Uterus (tissue), 4 donors: ENCODE data around the gene ULK4. TPM values are rescaled to one million over a fixed set of nuclear protein-coding genes. Genes with fewer than 3 reads are reported as not detected.

Source experiments
- DNase-seq, 2 donors: peaks; one replicate each; pipeline ENCODE4 v3.0.0-alpha.2; 2019 to 2020
- H3K27ac ChIP-seq, 2 donors: fragments of 200-600 bp; sonication (generic); 1 replicate in 1 of 2; 2 replicates in 1 of 2; pipeline ENCODE4 v1.5.1; 2016 to 2018
- H3K27me3 ChIP-seq, 2 donors: fragments of 200-600 bp; sonication (generic); one replicate each; pipeline ENCODE4 v1.5.1; 2018 to 2019; ENCODE audit warnings: control low read depth in 1 of 2
- H3K36me3 ChIP-seq, 2 donors: fragments of 200-600 bp; sonication (generic); one replicate each; pipeline ENCODE4 v1.5.1; 2019; ENCODE audit warnings: control low read depth in 1 of 2
- H3K4me1 ChIP-seq, 2 donors: fragments of 200-600 bp; sonication (generic); one replicate each; pipeline ENCODE4 v1.5.1; 2018 to 2019; ENCODE audit warnings: control low read depth in 1 of 2
- H3K4me3 ChIP-seq, 2 donors: fragments of 200-600 bp; sonication (generic); 1 replicate in 1 of 2; 2 replicates in 1 of 2; pipeline ENCODE4 v1.5.1; 2018 to 2019; ENCODE audit warnings: mild to moderate bottlenecking in 1 of 2
- H3K9me3 ChIP-seq, 2 donors: fragments of 200-600 bp; sonication (generic); one replicate each; pipeline ENCODE4 v1.5.1; 2019; ENCODE audit warnings: control low read depth in 1 of 2
- POLR2A ChIP-seq, 2 donors: fragments of 450-650 bp; IDR thresholded peaks; one replicate each; pipeline ENCODE4 v1.6.1; 2016; ENCODE audit warnings: antibody characterized with exemption in 2 of 2, mild to moderate bottlenecking in 1 of 2, moderate library complexity in 1 of 2
- intact Hi-C: fragments of 100-400 bp; cut with DNase I; formaldehyde crosslinking; loops from one replicate; pipeline ENCODE4 v1.15.1; 2023; ENCODE audit warnings: low total_unique reads
- total RNA-seq, 4 donors: library from RNA; depleted of rRNA in 3 of 4; stranded (reverse); fragments of >200 nt in 3 of 4; gene quantifications; one replicate each; pipeline versions ENCODE4 v1.1.0 to v1.2.4, GENCODE V29; 2014 to 2023
- TF ChIP-seq, protein P1 (sequence below), 4 experiments: fragments of 200-600 bp in 2 of 4; fragments of 450-650 bp in 2 of 4; sonication (generic) in 2 of 4; IDR thresholded peaks; one replicate each; pipeline ENCODE4 v1.5.1; 2016 to 2019; ENCODE audit warnings: antibody characterized with exemption in 4 of 4, mild to moderate bottlenecking in 2 of 4, moderate library complexity in 1 of 4
- donor health status: DM: yes; HTN: yes; CAD: no.

Gene ULK4
- total RNA-seq, 4 donors from 2014 or later: 8.7 to 118 (median 26.1) TPM

DNA sequence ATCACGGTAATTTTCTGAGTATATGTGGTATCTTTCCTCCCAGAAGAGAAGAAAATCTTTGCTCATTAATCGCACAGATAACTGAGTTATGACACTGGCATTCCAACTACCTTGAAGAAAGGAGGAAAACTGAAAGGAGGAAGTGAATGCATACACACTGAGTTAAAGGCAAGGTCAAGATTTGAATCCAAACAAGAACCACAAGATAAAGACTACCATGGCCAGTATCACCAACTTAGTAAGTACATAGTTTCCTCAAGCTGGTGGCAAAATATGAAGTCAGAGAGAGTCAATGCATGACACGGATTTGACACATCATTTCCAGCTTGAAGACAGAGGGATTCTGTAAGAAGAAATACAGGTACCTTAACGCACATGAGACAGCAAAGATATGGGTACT lies 287.5 kb downstream of the ULK4 start:
- no peak overlapping the region for H3K27ac ChIP-seq
- no peak for DNase-seq
- TF ChIP-seq, protein P1, sequence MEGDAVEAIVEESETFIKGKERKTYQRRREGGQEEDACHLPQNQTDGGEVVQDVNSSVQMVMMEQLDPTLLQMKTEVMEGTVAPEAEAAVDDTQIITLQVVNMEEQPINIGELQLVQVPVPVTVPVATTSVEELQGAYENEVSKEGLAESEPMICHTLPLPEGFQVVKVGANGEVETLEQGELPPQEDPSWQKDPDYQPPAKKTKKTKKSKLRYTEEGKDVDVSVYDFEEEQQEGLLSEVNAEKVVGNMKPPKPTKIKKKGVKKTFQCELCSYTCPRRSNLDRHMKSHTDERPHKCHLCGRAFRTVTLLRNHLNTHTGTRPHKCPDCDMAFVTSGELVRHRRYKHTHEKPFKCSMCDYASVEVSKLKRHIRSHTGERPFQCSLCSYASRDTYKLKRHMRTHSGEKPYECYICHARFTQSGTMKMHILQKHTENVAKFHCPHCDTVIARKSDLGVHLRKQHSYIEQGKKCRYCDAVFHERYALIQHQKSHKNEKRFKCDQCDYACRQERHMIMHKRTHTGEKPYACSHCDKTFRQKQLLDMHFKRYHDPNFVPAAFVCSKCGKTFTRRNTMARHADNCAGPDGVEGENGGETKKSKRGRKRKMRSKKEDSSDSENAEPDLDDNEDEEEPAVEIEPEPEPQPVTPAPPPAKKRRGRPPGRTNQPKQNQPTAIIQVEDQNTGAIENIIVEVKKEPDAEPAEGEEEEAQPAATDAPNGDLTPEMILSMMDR (IDR thresholded peaks at IDR 0.05): no peak
- TF ChIP-seq POLR2A (IDR thresholded peaks at IDR 0.05): no peak
- no peaks in the 10 kb centered on the region for H3K27me3 ChIP-seq
- H3K36me3 ChIP-seq: no peaks in the 10 kb centered on the region
- H3K4me3 ChIP-seq: no peak overlapping the region
- intact Hi-C loops: no loop called here
- no peaks in the 10 kb centered on the region for H3K4me1 ChIP-seq
- H3K9me3 ChIP-seq: peaks cover 0 to 4% of the 10 kb centered on the region in 2 donors

DNA sequence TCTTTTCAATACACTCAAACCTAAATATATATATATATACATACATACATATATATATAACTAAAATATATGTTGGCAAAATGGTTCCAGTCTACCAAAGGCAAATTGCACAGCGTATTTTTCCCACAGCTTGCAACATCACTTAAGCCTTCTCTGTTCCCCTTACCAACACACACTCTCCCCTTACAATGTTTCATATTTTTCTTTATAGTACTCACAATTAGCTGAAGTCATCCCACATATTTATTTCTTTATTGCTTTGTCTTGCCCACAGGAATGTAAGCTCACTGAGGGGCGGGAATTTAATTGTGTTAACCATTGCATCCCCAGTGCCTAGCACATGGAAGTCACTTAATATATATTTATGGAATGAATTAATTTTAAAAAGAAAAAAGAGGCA lies 288.3 kb downstream of the ULK4 start:
- no peak for TF ChIP-seq POLR2A (IDR thresholded peaks at IDR 0.05)
- TF ChIP-seq, protein P1 (IDR thresholded peaks at IDR 0.05): no peak
- Histone ChIP-seq H3K4me3 (no peak overlapping the region), H3K27me3 (no peaks in the 10 kb centered on the region), H3K4me1 (no peaks in the 10 kb centered on the region), H3K9me3 (peaks cover 0 to 4% of the 10 kb centered on the region in 2 donors), H3K36me3 (no peaks in the 10 kb centered on the region), H3K27ac (no peak overlapping the region)
- intact Hi-C loops: no loop called here
- no peak for DNase-seq

DNA sequence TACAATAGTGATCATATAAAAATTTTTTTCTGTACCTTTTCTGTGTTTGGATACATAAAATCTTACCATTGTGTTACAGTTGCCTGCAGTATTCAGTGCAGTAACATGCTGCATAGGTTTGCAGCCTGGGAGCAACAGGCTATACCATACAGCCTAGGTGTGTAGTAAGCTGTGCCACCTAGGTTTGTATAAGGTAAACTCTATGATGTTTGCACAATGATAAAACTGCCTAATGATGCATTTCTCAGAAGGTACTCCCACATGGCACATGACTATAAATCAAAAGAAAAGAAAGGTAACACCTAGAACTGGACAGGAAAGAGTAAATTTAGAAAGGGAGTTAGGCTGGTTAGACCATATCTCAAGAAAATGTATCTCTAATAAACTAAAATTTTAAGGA lies 293.5 kb downstream of the ULK4 start:
- Histone ChIP-seq H3K4me1 (no peaks in the 10 kb centered on the region), H3K27me3 (no peaks in the 10 kb centered on the region), H3K36me3 (no peaks in the 10 kb centered on the region), H3K27ac (no peak overlapping the region), H3K9me3 (peaks cover 0 to 4% of the 10 kb centered on the region in 2 donors), H3K4me3 (no peak overlapping the region)
- TF ChIP-seq, protein P1 (IDR thresholded peaks at IDR 0.05): no peak
- no peak for TF ChIP-seq POLR2A (IDR thresholded peaks at IDR 0.05)
- DNase-seq: no peak
- intact Hi-C loops: no loop called here

DNA sequence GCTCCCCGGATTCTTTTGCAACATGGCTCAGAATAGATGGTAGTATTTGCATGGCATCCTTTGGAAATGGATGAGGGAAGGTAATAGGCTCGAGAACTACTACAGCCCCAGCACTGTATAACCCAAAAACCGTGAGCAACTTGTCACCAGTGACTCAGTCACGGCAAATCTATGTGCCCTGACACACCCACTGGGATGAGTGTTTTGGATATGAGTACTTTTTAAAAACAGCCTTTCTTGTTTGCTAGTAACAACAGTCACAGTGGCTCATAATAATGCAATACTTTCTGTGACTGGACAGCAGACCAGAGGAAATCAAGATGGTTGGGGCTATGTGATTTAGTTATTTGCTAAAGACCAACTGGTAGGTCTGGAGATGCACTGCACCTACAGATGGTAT lies 299.6 kb downstream of the ULK4 start:
- no peak for TF ChIP-seq POLR2A (IDR thresholded peaks at IDR 0.05)
- TF ChIP-seq, protein P1 (IDR thresholded peaks at IDR 0.05): no peak
- H3K4me3 ChIP-seq: no peak overlapping the region
- no peaks in the 10 kb centered on the region for H3K4me1 ChIP-seq
- no peaks in the 10 kb centered on the region for H3K27me3 ChIP-seq
- intact Hi-C loops: no loop called here
- H3K36me3 ChIP-seq: no peaks in the 10 kb centered on the region
- H3K27ac ChIP-seq: no peak overlapping the region
- no peak for DNase-seq
- H3K9me3 ChIP-seq: no peaks in the 10 kb centered on the region

DNA sequence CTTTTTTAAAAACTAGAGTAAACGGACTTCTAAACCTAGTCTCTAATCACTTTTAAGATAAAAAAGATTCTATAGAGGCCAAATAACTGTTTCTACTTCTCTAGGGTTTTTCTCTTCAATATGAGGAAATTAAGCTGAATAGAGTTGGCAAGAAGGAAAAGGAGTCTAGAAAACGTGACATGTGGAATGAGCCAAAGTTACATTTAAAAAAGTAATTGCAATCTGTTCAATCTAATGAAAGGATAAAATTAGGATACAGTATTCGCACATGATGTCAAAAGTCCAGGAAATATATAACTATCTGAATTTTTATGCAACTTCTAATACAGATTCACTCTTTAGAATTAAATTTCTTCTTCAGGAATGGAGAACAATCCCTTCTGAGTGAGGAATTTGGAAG lies 300.1 kb downstream of the ULK4 start:
- no peaks in the 10 kb centered on the region for H3K4me1 ChIP-seq
- H3K27me3 ChIP-seq: no peaks in the 10 kb centered on the region
- no peaks in the 10 kb centered on the region for H3K36me3 ChIP-seq
- TF ChIP-seq POLR2A (IDR thresholded peaks at IDR 0.05): no peak
- TF ChIP-seq, protein P1 (IDR thresholded peaks at IDR 0.05): no peak
- DNase-seq: no peak
- H3K9me3 ChIP-seq: no peaks in the 10 kb centered on the region
- no peak overlapping the region for H3K27ac ChIP-seq
- H3K4me3 ChIP-seq: no peak overlapping the region
- intact Hi-C loops: no loop called here
